Keratinocyte (primary cell): Measurements from ENCODE around the gene TET1.

Experiments used
- CTCF ChIP-seq, 3 experiments: IDR thresholded peaks in 1 of 3; conservative IDR thresholded peaks in 1 of 3; optimal IDR thresholded peaks in 1 of 3; 2 replicates in 2 of 3; 3 replicates in 1 of 3; pipeline versions ENCODE3 to v1.5.1; 2011; ENCODE audit warnings: low read length in 3 of 3, mild to moderate bottlenecking in 3 of 3, moderate library complexity in 2 of 3, control low read depth in 1 of 3, inconsistent platforms in 1 of 3; ENCODE audit not compliant: insufficient read depth in 2 of 3; ENCODE audit errors: extremely low read depth in 1 of 3
- EZH2 ChIP-seq: IDR thresholded peaks from one replicate; pipeline ENCODE4 v1.6.1; 2012; ENCODE audit warnings: inconsistent platforms, mild to moderate bottlenecking, low read length, moderate library complexity

- no peak for TF ChIP-seq CTCF (optimal IDR thresholded peaks at IDR 0.05 in 1 of 3, IDR thresholded peaks at IDR 0.05 in 1 of 3, conservative IDR thresholded peaks at IDR 0.05 in 1 of 3; ENCODE audit: extremely low read depth in 1 of 3, insufficient read depth in 2 of 3, low read length in 3 of 3)
- TF ChIP-seq EZH2, result no peak
Measured at GRCh38 chr10:68732651-68733050, 172.5 kb downstream of the TET1 start.
